Measurements from ENCODE around the gene PWP2.
"Not testable (repeated sequence)": the region's sequence is repeated elsewhere in the genome, so short reads cannot be mapped to it uniquely, and the experiment has no call there.

Gene PWP2

DNA sequence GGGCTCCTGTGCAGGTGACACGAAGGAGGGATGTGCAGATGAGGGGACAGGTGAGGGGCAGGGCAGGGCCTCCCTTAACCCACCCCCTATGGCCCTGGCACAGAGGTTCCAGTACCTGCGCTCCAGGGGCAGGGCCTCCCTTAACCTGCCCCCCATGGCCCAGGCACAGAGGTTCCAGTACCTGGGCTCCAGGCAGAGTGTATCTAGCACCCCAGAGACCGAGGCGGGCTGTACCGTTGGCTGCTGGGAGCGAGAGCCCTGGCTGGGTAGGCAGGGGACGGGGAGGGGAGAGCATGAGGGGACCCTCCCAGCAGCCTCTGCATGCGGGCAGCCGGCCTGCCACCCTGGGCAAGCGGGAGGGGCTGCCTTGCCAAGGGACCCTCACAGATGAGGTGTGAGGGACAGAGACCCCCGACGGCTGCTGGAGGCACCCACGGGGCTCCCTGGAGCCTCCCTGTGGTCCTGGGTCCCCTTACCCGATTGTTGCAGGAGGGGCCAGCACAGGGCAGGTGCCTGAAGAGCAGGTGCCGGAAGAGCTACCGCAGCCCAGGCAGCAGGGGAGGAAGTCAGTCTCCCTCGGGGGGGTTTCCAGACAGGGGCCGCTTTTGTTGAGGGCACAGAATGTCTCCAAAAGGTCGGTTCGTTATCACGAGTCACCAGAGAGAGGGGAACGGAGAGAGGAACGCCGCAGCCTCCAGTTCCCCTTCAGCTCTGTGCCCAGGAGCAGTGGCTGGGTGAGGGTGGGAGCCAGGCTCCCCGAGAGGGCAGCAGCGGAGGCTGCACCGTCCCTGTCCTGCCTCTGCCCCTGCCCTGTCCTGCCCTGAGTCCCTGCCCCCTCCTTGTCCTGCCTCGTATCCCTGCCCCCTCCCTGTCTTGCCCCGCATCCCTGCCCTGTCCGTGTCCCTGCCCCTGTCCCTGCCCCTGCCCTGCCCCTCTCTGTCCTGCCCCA lies 52.4 kb downstream of the PWP2 start:
- not testable (repeated sequence) for DNase-seq (ENCODE audit: extremely low read depth in 1 of 2, low read depth in 1 of 2)

- not testable (repeated sequence) for DNase-seq (ENCODE audit: extremely low read depth in 1 of 2, low read depth in 1 of 2)
Observed at GRCh38 chr21:44160298-44160672, 53.1 kb downstream of the PWP2 start.

- not testable (repeated sequence) for DNase-seq (ENCODE audit: extremely low read depth in 1 of 2, low read depth in 1 of 2)
Observed at GRCh38 chr21:44160821-44161220, 53.6 kb downstream of the PWP2 start.

GRCh38 chr21:44163167-44163653 lies 56.0 kb downstream of the PWP2 start:
- not testable (repeated sequence) for DNase-seq (ENCODE audit: extremely low read depth in 1 of 2, low read depth in 1 of 2)

GRCh38 chr21:44165933-44166332 lies 58.7 kb downstream of the PWP2 start:
- not testable (repeated sequence) for DNase-seq (ENCODE audit: extremely low read depth in 1 of 2, low read depth in 1 of 2)

DNA sequence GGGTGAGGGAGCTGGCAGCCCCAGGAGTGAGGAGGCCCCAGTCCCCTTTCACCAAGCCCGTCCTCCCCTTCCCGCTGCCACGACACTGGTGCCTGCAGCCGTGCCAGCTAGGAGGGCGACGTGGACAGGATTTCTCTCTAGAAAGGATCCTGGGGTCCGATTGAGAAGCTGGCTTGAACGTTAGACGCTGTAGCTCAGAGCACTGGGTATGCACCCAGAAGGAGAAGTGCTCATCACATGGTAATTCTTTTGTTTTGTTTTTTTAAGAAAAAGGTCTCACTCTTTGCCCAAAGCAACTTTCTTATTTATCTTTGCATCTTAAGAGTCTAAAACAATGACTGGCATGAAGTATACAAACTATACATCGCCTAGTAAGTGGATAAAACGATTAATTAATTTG lies 60.3 kb downstream of the PWP2 start:
- not testable (repeated sequence) for DNase-seq (ENCODE audit: extremely low read depth in 1 of 2, low read depth in 1 of 2)

- DNase-seq (ENCODE audit: extremely low read depth in 1 of 2, low read depth in 1 of 2) = not testable (repeated sequence)
Observed at GRCh38 chr21:44170326-44170725, 63.1 kb downstream of the PWP2 start.

GRCh38 chr21:44170863-44171262 lies 63.7 kb downstream of the PWP2 start:
- DNase-seq (ENCODE audit: extremely low read depth in 1 of 2, low read depth in 1 of 2) = not testable (repeated sequence)

GRCh38 chr21:44171962-44172572 lies 64.9 kb downstream of the PWP2 start:
- not testable (repeated sequence) for DNase-seq (ENCODE audit: extremely low read depth in 1 of 2, low read depth in 1 of 2)

DNA sequence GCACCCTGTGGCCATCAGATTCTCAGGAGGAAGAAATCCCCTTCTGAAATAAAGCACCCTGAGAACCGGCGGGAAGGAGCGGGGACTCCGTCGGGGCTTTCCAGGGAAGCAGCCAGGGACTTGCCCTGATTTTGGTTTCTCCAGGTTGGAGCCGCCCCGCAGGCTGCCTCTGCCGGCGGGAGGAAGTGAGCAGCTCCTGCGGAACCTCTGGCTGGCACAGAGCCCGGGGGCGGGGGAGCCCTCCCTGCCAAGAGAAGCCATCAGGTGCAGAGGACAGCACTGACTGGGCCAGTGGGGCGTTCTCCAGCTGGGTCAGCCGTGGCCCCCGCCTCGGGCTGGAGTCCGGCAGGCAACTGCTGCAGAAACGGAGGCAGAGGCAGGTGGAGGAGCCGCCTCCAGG lies 65.5 kb downstream of the PWP2 start:
- DNase-seq (ENCODE audit: extremely low read depth in 1 of 2, low read depth in 1 of 2) = not testable (repeated sequence)

- not testable (repeated sequence) for DNase-seq (ENCODE audit: extremely low read depth in 1 of 2, low read depth in 1 of 2)
Observed at GRCh38 chr21:44175189-44175588, 68.0 kb downstream of the PWP2 start.

GRCh38 chr21:44176127-44176526 lies 68.9 kb downstream of the PWP2 start:
- DNase-seq (ENCODE audit: extremely low read depth in 1 of 2, low read depth in 1 of 2) = not testable (repeated sequence)

Measured in activated CD8-positive, alpha-beta memory T cell treated with anti-CD3 and anti-CD28 coated beads for 1 hour (primary cell).